DND-41 (cell line): ENCODE data around the gene TMEM69.

Experiments used
- EZH2 ChIP-seq: IDR thresholded peaks from 3 replicates; pipeline ENCODE4 v1.6.1; 2012; ENCODE audit warnings: borderline replicate concordance, low read depth, mild to moderate bottlenecking, moderate library complexity, low read length, inconsistent platforms; ENCODE audit not compliant: severe bottlenecking
- TF ChIP-seq, protein P1 (sequence below): IDR thresholded peaks from 2 replicates; pipeline ENCODE4 v1.5.1; 2012; ENCODE audit warnings: borderline replicate concordance, low read length, moderate library complexity, mild to moderate bottlenecking; ENCODE audit not compliant: poor library complexity, severe bottlenecking; ENCODE audit errors: extremely low read depth

DNA sequence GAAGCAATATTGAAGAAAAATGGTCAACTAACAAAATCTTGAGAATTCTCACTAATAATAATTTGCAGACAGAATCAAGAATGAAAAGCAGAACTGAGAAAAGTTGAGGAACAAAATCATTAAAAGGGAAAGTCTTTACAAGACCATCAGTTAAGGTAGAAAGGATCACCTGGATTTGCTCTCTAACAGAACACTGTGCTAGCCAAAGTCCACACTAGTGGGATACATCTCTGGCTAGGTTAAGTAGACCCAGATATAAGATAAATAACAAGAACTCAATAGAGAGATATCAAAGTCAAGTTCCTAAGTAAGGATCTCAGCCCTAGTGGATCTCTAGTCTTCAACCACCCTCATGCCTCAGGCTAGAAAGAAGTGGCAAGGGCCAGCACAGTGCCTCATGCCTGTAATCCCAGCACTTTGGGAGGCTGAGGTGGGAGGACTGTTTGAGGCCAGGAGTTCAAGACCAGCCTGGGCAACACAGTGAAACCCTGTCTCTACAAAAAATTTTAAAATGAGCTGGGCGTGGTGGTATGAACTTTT, 42.9 kb downstream of the TMEM69 start:
- TF ChIP-seq, protein P1, sequence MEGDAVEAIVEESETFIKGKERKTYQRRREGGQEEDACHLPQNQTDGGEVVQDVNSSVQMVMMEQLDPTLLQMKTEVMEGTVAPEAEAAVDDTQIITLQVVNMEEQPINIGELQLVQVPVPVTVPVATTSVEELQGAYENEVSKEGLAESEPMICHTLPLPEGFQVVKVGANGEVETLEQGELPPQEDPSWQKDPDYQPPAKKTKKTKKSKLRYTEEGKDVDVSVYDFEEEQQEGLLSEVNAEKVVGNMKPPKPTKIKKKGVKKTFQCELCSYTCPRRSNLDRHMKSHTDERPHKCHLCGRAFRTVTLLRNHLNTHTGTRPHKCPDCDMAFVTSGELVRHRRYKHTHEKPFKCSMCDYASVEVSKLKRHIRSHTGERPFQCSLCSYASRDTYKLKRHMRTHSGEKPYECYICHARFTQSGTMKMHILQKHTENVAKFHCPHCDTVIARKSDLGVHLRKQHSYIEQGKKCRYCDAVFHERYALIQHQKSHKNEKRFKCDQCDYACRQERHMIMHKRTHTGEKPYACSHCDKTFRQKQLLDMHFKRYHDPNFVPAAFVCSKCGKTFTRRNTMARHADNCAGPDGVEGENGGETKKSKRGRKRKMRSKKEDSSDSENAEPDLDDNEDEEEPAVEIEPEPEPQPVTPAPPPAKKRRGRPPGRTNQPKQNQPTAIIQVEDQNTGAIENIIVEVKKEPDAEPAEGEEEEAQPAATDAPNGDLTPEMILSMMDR: no peak
- TF ChIP-seq EZH2: no peak
